MM.1S (cell line): ENCODE measurements around the gene NRXN3.

Source experiments
- CTCF ChIP-seq: fragments of 300-600 bp; sonication (generic); IDR thresholded peaks from 2 replicates; pipeline ENCODE4 v1.5.1; 2016; ENCODE audit warnings: antibody characterized with exemption, low read length, mixed read lengths
- EZH2 ChIP-seq: fragments of 300-600 bp; sonication (generic); optimal IDR thresholded peaks from 2 replicates; pipeline ENCODE3; 2017; ENCODE audit warnings: low read depth, mild to moderate bottlenecking, antibody characterized with exemption, low read length, mixed read lengths
- EZH2phosphoT487 ChIP-seq: fragments of 300-600 bp; sonication (generic); IDR thresholded peaks from 2 replicates; pipeline ENCODE4 v1.6.1; 2018; ENCODE audit warnings: antibody characterized with exemption, low read length

- TF ChIP-seq CTCF (no peak), EZH2phosphoT487 (no peak), EZH2 (no peak)
Measured at GRCh38 chr14:79663453-79663852, 1493.3 kb downstream of the NRXN3 start.
